Breast epithelium (tissue), 4 donors: ENCODE results near the gene LPP. TPM values are rescaled to one million over a fixed set of nuclear protein-coding genes. Genes with fewer than 3 reads are reported as not detected.

Experiments
- DNase-seq, 2 donors: peaks; one replicate each; pipeline ENCODE4 v3.0.0-alpha.2; 2019; ENCODE audit warnings: low spot score in 2 of 2
- H3K27ac ChIP-seq, 2 donors: fragments of 200-600 bp; sonication (generic) in 1 of 2; one replicate each; pipeline ENCODE4 v1.5.1; 2016 to 2019; ENCODE audit warnings: mild to moderate bottlenecking in 1 of 2
- H3K27me3 ChIP-seq, 2 donors: fragments of 200-600 bp; sonication (generic) in 1 of 2; one replicate each; pipeline versions ENCODE4 v1.5.1 to v1.6.0; 2017 to 2019; ENCODE audit warnings: control low read depth in 1 of 2, mild to moderate bottlenecking in 1 of 2
- H3K36me3 ChIP-seq: fragments of 200-600 bp; one replicate; pipeline ENCODE4 v1.5.1; 2019
- H3K4me1 ChIP-seq, 2 donors: fragments of 200-600 bp; sonication (generic); one replicate each; pipeline ENCODE4 v1.5.1; 2016 to 2019; ENCODE audit warnings: control low read depth in 1 of 2
- H3K4me3 ChIP-seq, 3 donors: fragments of 200-600 bp; sonication (generic); 1 replicate in 2 of 3; 2 replicates in 1 of 3; pipeline ENCODE4 v1.5.1; 2016 to 2019; ENCODE audit warnings: mild to moderate bottlenecking in 3 of 3, moderate library complexity in 2 of 3
- H3K9me3 ChIP-seq, 2 donors: fragments of 200-600 bp; sonication (generic) in 1 of 2; one replicate each; pipeline ENCODE4 v1.5.1; 2016 to 2019; ENCODE audit warnings: control low read depth in 1 of 2
- CTCF ChIP-seq, 3 donors: fragments of 450-650 bp; IDR thresholded peaks; one replicate each; pipeline ENCODE4 v1.5.1; 2016 to 2017; ENCODE audit warnings: antibody characterized with exemption in 3 of 3, mild to moderate bottlenecking in 3 of 3, moderate library complexity in 3 of 3
- POLR2A ChIP-seq: fragments of 450-650 bp; IDR thresholded peaks from one replicate; pipeline ENCODE4 v1.6.1; 2016; ENCODE audit warnings: antibody characterized with exemption, mild to moderate bottlenecking, moderate library complexity
- POLR2AphosphoS5 ChIP-seq, 3 donors: sonication (generic); formaldehyde crosslinking; IDR thresholded peaks; one replicate each; pipeline ENCODE4 v1.6.1; 2017; ENCODE audit warnings: antibody characterized with exemption in 3 of 3
- intact Hi-C: fragments of 100-400 bp; cut with DNase I; formaldehyde crosslinking; loops from one replicate; pipeline ENCODE4 v1.15.1; 2023; ENCODE audit warnings: low total_unique reads
- total RNA-seq, 3 donors: library from RNA; depleted of rRNA; stranded (reverse); fragments of >200 nt; gene quantifications; one replicate each; pipeline ENCODE4 v1.1.0, GENCODE V29; 2016

LPP gene
- total RNA-seq, 3 donors from 2014 or later: 135 to 183 (median 147) TPM

GRCh38 chr3:188756241-188756640, 602.3 kb downstream of the LPP start:
- Histone ChIP-seq H3K4me3 (no peak overlapping the region), H3K27ac (no peak overlapping the region), H3K27me3 (no peaks in the 10 kb centered on the region), H3K9me3 (no peaks in the 10 kb centered on the region), H3K36me3 (no peaks in the 10 kb centered on the region), H3K4me1 (no peaks in the 10 kb centered on the region)
- intact Hi-C loops: no loop called here
- no peak for TF ChIP-seq CTCF (IDR thresholded peaks at IDR 0.05)
- no peak for TF ChIP-seq POLR2AphosphoS5 (IDR thresholded peaks at IDR 0.05)
- TF ChIP-seq POLR2A: no peak
- DNase-seq: no peak

- no peaks in the 10 kb centered on the region for H3K36me3 ChIP-seq
- H3K27ac ChIP-seq: no peak overlapping the region
- no peaks in the 10 kb centered on the region for H3K27me3 ChIP-seq
- no peak for DNase-seq
- TF ChIP-seq CTCF (IDR thresholded peaks at IDR 0.05) (no peak), POLR2A (no peak), POLR2AphosphoS5 (IDR thresholded peaks at IDR 0.05) (no peak)
- no peak overlapping the region for H3K4me3 ChIP-seq
- H3K9me3 ChIP-seq: no peaks in the 10 kb centered on the region
- intact Hi-C loops: no loop called here
- no peaks in the 10 kb centered on the region for H3K4me1 ChIP-seq
Observed at GRCh38 chr3:188759336-188760005, 605.5 kb downstream of the LPP start.

- no peaks in the 10 kb centered on the region for H3K9me3 ChIP-seq
- H3K36me3 ChIP-seq: no peaks in the 10 kb centered on the region
- H3K27me3 ChIP-seq: no peaks in the 10 kb centered on the region
- H3K4me1 ChIP-seq: no peaks in the 10 kb centered on the region
- DNase-seq: no peak
- no peak overlapping the region for H3K27ac ChIP-seq
- intact Hi-C loops: no loop called here
- no peak for TF ChIP-seq POLR2A
- no peak for TF ChIP-seq POLR2AphosphoS5 (IDR thresholded peaks at IDR 0.05)
- TF ChIP-seq CTCF (IDR thresholded peaks at IDR 0.05): no peak
- no peak overlapping the region for H3K4me3 ChIP-seq
Observed at GRCh38 chr3:188760408-188760807, 606.5 kb downstream of the LPP start.

DNA sequence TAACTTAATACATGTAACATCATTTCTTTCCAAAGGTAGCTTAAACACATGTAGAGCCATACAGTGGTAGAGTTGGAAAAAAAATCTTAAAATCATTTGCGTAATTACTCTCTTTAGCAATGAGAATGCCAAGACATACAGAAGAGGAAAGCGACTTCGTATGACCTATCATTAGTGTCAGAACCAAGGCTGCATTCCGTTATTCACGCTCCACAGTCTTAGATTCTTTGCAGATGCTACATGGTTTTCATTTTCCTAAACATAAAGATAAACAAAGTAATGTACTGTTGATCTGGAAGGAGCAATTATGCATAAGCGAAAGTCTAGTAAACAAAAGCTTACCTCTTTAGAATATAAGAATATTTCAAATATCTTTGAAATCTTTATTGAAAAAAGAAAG, 607.5 kb downstream of the LPP start:
- Histone ChIP-seq H3K4me3 (no peak overlapping the region), H3K9me3 (no peaks in the 10 kb centered on the region), H3K27ac (no peak overlapping the region), H3K27me3 (no peaks in the 10 kb centered on the region), H3K36me3 (no peaks in the 10 kb centered on the region), H3K4me1 (no peaks in the 10 kb centered on the region)
- no peak for TF ChIP-seq POLR2A
- no peak for DNase-seq
- intact Hi-C loops: no loop called here

DNA sequence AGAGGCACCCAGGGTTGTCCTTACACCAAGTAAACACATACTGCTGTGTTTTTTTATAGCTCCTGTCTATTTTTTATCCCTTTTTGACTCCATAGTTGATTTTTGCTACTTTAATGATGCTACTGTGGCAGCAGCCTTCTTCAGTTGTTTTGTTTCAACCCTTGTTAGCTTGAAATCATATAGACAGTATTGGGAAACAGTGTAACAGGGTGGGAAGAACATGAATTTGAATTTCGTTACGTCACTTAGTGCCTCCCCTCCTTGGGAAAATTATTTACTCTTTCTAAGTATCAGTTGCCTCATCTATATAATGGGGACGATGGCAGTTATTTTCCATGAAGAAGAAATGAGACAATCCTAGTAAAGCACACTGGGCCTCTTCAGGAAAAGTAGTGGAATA, 608.0 kb downstream of the LPP start:
- Histone ChIP-seq H3K27ac (no peak overlapping the region), H3K4me1 (no peaks in the 10 kb centered on the region), H3K36me3 (no peaks in the 10 kb centered on the region), H3K4me3 (no peak overlapping the region), H3K27me3 (no peaks in the 10 kb centered on the region), H3K9me3 (no peaks in the 10 kb centered on the region)
- intact Hi-C loops: no loop called here
- DNase-seq: no peak
- no peak for TF ChIP-seq CTCF (IDR thresholded peaks at IDR 0.05)
- TF ChIP-seq POLR2AphosphoS5 (IDR thresholded peaks at IDR 0.05): no peak
- no peak for TF ChIP-seq POLR2A

DNA sequence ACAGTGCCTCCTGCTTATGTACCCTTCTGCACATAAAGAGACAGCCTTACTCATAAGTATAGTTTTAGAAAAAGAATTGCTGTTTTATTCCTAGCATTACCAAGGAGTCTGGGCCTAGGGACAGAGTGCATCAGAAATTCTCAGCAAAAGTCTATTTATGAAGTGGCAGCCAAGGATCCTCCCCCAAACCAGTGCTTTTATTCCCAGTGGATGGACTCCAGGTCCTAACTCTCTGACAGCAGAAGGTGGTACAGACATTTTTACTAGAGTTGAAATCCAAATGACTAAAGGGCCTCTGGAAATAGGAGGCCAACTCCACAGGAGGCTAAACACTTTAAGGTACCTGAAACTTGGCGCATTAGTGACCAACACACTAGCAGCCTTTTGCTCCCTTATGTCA, 610.7 kb downstream of the LPP start:
- H3K27me3 ChIP-seq: no peaks in the 10 kb centered on the region
- DNase-seq: no peak
- no peak overlapping the region for H3K4me3 ChIP-seq
- no peak for TF ChIP-seq POLR2AphosphoS5 (IDR thresholded peaks at IDR 0.05)
- H3K36me3 ChIP-seq: no peaks in the 10 kb centered on the region
- no peaks in the 10 kb centered on the region for H3K9me3 ChIP-seq
- intact Hi-C loops: no loop called here
- no peaks in the 10 kb centered on the region for H3K4me1 ChIP-seq
- no peak overlapping the region for H3K27ac ChIP-seq
